Astrocyte (in vitro differentiated cells and primary cell): ENCODE results near the gene PWP2. TPM values are rescaled to one million over a fixed set of nuclear protein-coding genes. Genes with fewer than 3 reads are reported as not detected.
"Not testable (repeated sequence)": the region's sequence is repeated elsewhere in the genome, so short reads cannot be mapped to it uniquely, and the experiment has no call there.

ENCODE experiments used
- DNase-seq: peaks from one replicate; pipeline ENCODE4 v3.0.0-alpha.2; 2010; ENCODE audit warnings: low read depth
- FAIRE-seq: peaks from 2 replicates; lab custom pipeline; 2011; peaks lifted over from hg19 to GRCh38; lab: Jason Lieb, UNC
- H2AFZ ChIP-seq: 2 replicates; pipeline ENCODE4 v1.6.0; 2012; ENCODE audit warnings: low read depth, low read length, inconsistent platforms
- H3K27ac ChIP-seq: 2 replicates; pipeline ENCODE4 v1.5.1; 2011; ENCODE audit warnings: low read depth, low read length, inconsistent platforms
- H3K27me3 ChIP-seq: 2 replicates; pipeline ENCODE4 v1.6.0; 2011; ENCODE audit warnings: low read length, inconsistent platforms; ENCODE audit not compliant: insufficient read depth
- H3K36me3 ChIP-seq: 2 replicates; pipeline ENCODE4 v1.5.1; 2011; ENCODE audit warnings: low read length, inconsistent platforms; ENCODE audit not compliant: insufficient read depth
- H3K4me1 ChIP-seq: 2 replicates; pipeline ENCODE4 v1.5.1; 2011; ENCODE audit warnings: low read length, inconsistent platforms; ENCODE audit not compliant: insufficient read depth
- H3K4me2 ChIP-seq: 2 replicates; pipeline ENCODE4 v1.6.0; 2012; ENCODE audit warnings: low read length, inconsistent platforms
- H3K4me3 ChIP-seq: 2 replicates; pipeline ENCODE4 v1.5.1; 2011; ENCODE audit warnings: low read depth, mild to moderate bottlenecking, low read length, inconsistent platforms; ENCODE audit not compliant: insufficient read depth
- H3K79me2 ChIP-seq: 2 replicates; pipeline ENCODE4 v1.6.0; 2012; ENCODE audit warnings: mild to moderate bottlenecking, low read length, inconsistent platforms; ENCODE audit not compliant: insufficient read depth
- H3K9ac ChIP-seq: 2 replicates; pipeline ENCODE4 v1.6.0; 2012; ENCODE audit warnings: mild to moderate bottlenecking, low read length, inconsistent platforms
- H3K9me3 ChIP-seq: 2 replicates; pipeline ENCODE4 v1.5.1; 2012; ENCODE audit warnings: low read depth, mild to moderate bottlenecking, low read length, inconsistent platforms; ENCODE audit not compliant: insufficient read depth
- H4K20me1 ChIP-seq: 2 replicates; pipeline ENCODE4 v1.6.0; 2012; ENCODE audit warnings: low read length, inconsistent platforms; ENCODE audit not compliant: insufficient read depth
- H3K27ac Mint-ChIP-seq: one replicate; pipeline ENCODE4 v1.8.0; 2021; ENCODE audit warnings: mild to moderate bottlenecking, mixed read lengths; ENCODE audit not compliant: unreplicated experiment
- H3K27me3 Mint-ChIP-seq: one replicate; pipeline ENCODE4 v1.8.0; 2021; ENCODE audit warnings: low read depth, mixed read lengths; ENCODE audit not compliant: unreplicated experiment
- H3K36me3 Mint-ChIP-seq: one replicate; pipeline ENCODE4 v1.8.0; 2021; ENCODE audit warnings: low read depth, mixed read lengths; ENCODE audit not compliant: unreplicated experiment
- H3K4me1 Mint-ChIP-seq: one replicate; pipeline ENCODE4 v1.8.0; 2021; ENCODE audit warnings: low read depth, mixed read lengths; ENCODE audit not compliant: unreplicated experiment
- H3K4me3 Mint-ChIP-seq: one replicate; pipeline ENCODE4 v1.8.0; 2021; ENCODE audit warnings: mild to moderate bottlenecking, moderate library complexity, mixed read lengths; ENCODE audit not compliant: unreplicated experiment
- H3K9me3 Mint-ChIP-seq: one replicate; pipeline ENCODE4 v1.8.0; 2021; ENCODE audit warnings: mild to moderate bottlenecking, mixed read lengths; ENCODE audit not compliant: unreplicated experiment
- CTCF ChIP-seq: IDR thresholded peaks from 2 replicates; pipeline ENCODE4 v1.5.1; 2011; ENCODE audit warnings: low read depth, mild to moderate bottlenecking, inconsistent platforms, low read length, moderate library complexity; ENCODE audit not compliant: insufficient read depth
- EZH2 ChIP-seq: IDR thresholded peaks from 2 replicates; pipeline ENCODE4 v1.6.1; 2012; ENCODE audit warnings: mild to moderate bottlenecking, low read length, inconsistent platforms; ENCODE audit not compliant: insufficient read depth
- total RNA-seq: library from RNA; stranded (reverse); gene quantifications from 2 replicates; pipeline ENCODE4 v1.2.1, GENCODE V29; 2021

PWP2 gene
- total RNA-seq, 1 donor from 2014 or later: 17.1 TPM

GRCh38 chr21:44093761-44094160 is 13.4 kb upstream of the PWP2 start:
- no peaks in the 10 kb centered on the region for H3K27me3 Mint-ChIP-seq
- Histone ChIP-seq H3K79me2 (no peaks in the 10 kb centered on the region), H3K27ac (no peak overlapping the region), H3K9me3 (no peaks in the 10 kb centered on the region), H3K9ac (no peak overlapping the region), H2AFZ (no peak overlapping the region), H3K4me3 (no peak overlapping the region), H3K27me3 (no peaks in the 10 kb centered on the region), H3K4me1 (peaks cover 4% of the 10 kb centered on the region), H3K36me3 (peaks cover 26% of the 10 kb centered on the region), H3K4me2 (no peak overlapping the region), H4K20me1 (peaks cover 23% of the 10 kb centered on the region)
- H3K27ac Mint-ChIP-seq: no peak overlapping the region
- no peak overlapping the region for H3K4me3 Mint-ChIP-seq
- TF ChIP-seq EZH2: no peak
- no peak for TF ChIP-seq CTCF
- H3K36me3 Mint-ChIP-seq: peaks cover 12% of the 10 kb centered on the region
- H3K4me1 Mint-ChIP-seq: no peaks in the 10 kb centered on the region
- no peaks in the 10 kb centered on the region for H3K9me3 Mint-ChIP-seq
- no peak for DNase-seq
- no peak for FAIRE-seq

GRCh38 chr21:44094832-44095231 is 12.4 kb upstream of the PWP2 start:
- H3K27me3 ChIP-seq: no peaks in the 10 kb centered on the region
- no peak for DNase-seq
- no peak overlapping the region for H3K27ac Mint-ChIP-seq
- no peak overlapping the region for H3K4me3 Mint-ChIP-seq
- no peak overlapping the region for H3K9ac ChIP-seq
- FAIRE-seq: no peak
- TF ChIP-seq EZH2 (no peak), CTCF (no peak)
- no peak overlapping the region for H2AFZ ChIP-seq
- H3K4me3 ChIP-seq: no peak overlapping the region
- H3K9me3 Mint-ChIP-seq: no peaks in the 10 kb centered on the region
- no peak overlapping the region for H3K27ac ChIP-seq
- no peaks in the 10 kb centered on the region for H3K27me3 Mint-ChIP-seq
- peaks cover 23% of the 10 kb centered on the region for H3K36me3 ChIP-seq
- no peak overlapping the region for H3K4me2 ChIP-seq
- no peaks in the 10 kb centered on the region for H3K4me1 Mint-ChIP-seq
- no peaks in the 10 kb centered on the region for H3K9me3 ChIP-seq
- peaks cover 10% of the 10 kb centered on the region for H3K36me3 Mint-ChIP-seq
- peaks cover 12% of the 10 kb centered on the region for H4K20me1 ChIP-seq
- H3K79me2 ChIP-seq: no peaks in the 10 kb centered on the region
- peaks cover 4% of the 10 kb centered on the region for H3K4me1 ChIP-seq

GRCh38 chr21:44098507-44098906 is 8.7 kb upstream of the PWP2 start:
- not testable (repeated sequence) for FAIRE-seq, H3K4me3 ChIP-seq, H3K4me1 ChIP-seq, H3K36me3 ChIP-seq, H3K27me3 ChIP-seq, H4K20me1 ChIP-seq, H3K9ac ChIP-seq, H3K27ac ChIP-seq, H3K4me3 Mint-ChIP-seq, H3K27me3 Mint-ChIP-seq, H3K4me2 ChIP-seq, H3K9me3 Mint-ChIP-seq, H3K27ac Mint-ChIP-seq, DNase-seq, H3K79me2 ChIP-seq, H3K9me3 ChIP-seq, H3K36me3 Mint-ChIP-seq, H3K4me1 Mint-ChIP-seq, H2AFZ ChIP-seq

GRCh38 chr21:44098964-44099363 is 8.2 kb upstream of the PWP2 start:
- H3K4me2 ChIP-seq, H3K4me1 Mint-ChIP-seq, H3K36me3 ChIP-seq, H3K79me2 ChIP-seq, DNase-seq, FAIRE-seq, H3K4me3 ChIP-seq, H3K27ac Mint-ChIP-seq, H3K27me3 Mint-ChIP-seq, H4K20me1 ChIP-seq, H3K27ac ChIP-seq, H3K9me3 Mint-ChIP-seq, H3K27me3 ChIP-seq, H3K9me3 ChIP-seq, H3K4me3 Mint-ChIP-seq, H3K9ac ChIP-seq, H2AFZ ChIP-seq, H3K36me3 Mint-ChIP-seq, H3K4me1 ChIP-seq: not testable (repeated sequence)

GRCh38 chr21:44107589-44107988 is 390 bp downstream of the PWP2 start:
- not testable (repeated sequence) for H3K4me3 ChIP-seq, H3K27me3 ChIP-seq, H3K4me3 Mint-ChIP-seq, H3K9ac ChIP-seq, H3K27me3 Mint-ChIP-seq, DNase-seq, H3K4me2 ChIP-seq, H3K4me1 Mint-ChIP-seq, H4K20me1 ChIP-seq, H3K9me3 ChIP-seq, H3K9me3 Mint-ChIP-seq, H3K36me3 ChIP-seq, FAIRE-seq, H3K4me1 ChIP-seq, H3K79me2 ChIP-seq, H2AFZ ChIP-seq, H3K36me3 Mint-ChIP-seq, H3K27ac Mint-ChIP-seq, H3K27ac ChIP-seq
